GM23338 (cell line): ENCODE data around the gene RGS3. TPM values are rescaled to one million over a fixed set of nuclear protein-coding genes. Genes with fewer than 3 reads are reported as not detected.

Source experiments
- ATAC-seq: fragments of 200-7000 bp; cut with Tn5 transposase; 3 replicates; pipeline ENCODE4 v1.9.1; 2020
- DNase-seq: peaks from one replicate; pipeline ENCODE4 v3.0.0-alpha.2; 2015; ENCODE audit warnings: low spot score
- H2AFZ ChIP-seq: fragments of 200-600 bp; sonication (generic); 2 replicates; pipeline ENCODE4 v1.8.0; 2016; ENCODE audit warnings: antibody characterized with exemption, mild to moderate bottlenecking, moderate library complexity
- H3F3A ChIP-seq: fragments of 200-600 bp; sonication (generic); replicated peaks from 2 replicates; pipeline ENCODE4 v1.8.0; 2017; ENCODE audit warnings: antibody characterized with exemption, mixed run types, low read depth
- H3K27ac ChIP-seq: fragments of 200-600 bp; sonication (generic); 2 replicates; pipeline ENCODE4 v1.6.1; 2016; ENCODE audit warnings: low read depth
- H3K27me3 ChIP-seq: fragments of 200-600 bp; sonication (generic); 2 replicates; pipeline ENCODE4 v1.8.0; 2016; ENCODE audit warnings: mild to moderate bottlenecking, mixed run types, moderate library complexity; ENCODE audit not compliant: insufficient read depth
- H3K36me3 ChIP-seq: fragments of 200-600 bp; sonication (generic); 2 replicates; pipeline ENCODE4 v1.8.0; 2016; ENCODE audit warnings: mild to moderate bottlenecking; ENCODE audit not compliant: insufficient read depth
- H3K4me1 ChIP-seq: fragments of 200-600 bp; sonication (generic); 2 replicates; pipeline ENCODE4 v1.8.0; 2016; ENCODE audit warnings: mild to moderate bottlenecking, moderate library complexity; ENCODE audit not compliant: insufficient read depth
- H3K4me2 ChIP-seq: fragments of 200-600 bp; sonication (generic); 2 replicates; pipeline ENCODE4 v1.7.1; 2017; ENCODE audit warnings: mixed run types
- H3K4me3 ChIP-seq: fragments of 200-600 bp; sonication (generic); 2 replicates; pipeline ENCODE4 v1.6.1; 2016; ENCODE audit warnings: mixed run types
- H3K79me2 ChIP-seq: fragments of 200-600 bp; sonication (generic); replicated peaks from 2 replicates; pipeline ENCODE4 v1.8.0; 2017; ENCODE audit warnings: mild to moderate bottlenecking; ENCODE audit not compliant: insufficient read depth
- H3K9me2 ChIP-seq: fragments of 200-600 bp; sonication (generic); 2 replicates; pipeline ENCODE4 v1.8.0; 2017; ENCODE audit not compliant: insufficient read depth
- H4K20me1 ChIP-seq: fragments of 200-600 bp; sonication (generic); replicated peaks from 2 replicates; pipeline ENCODE4 v1.8.0; 2017; ENCODE audit warnings: mild to moderate bottlenecking; ENCODE audit not compliant: insufficient read depth
- H3K27ac Mint-ChIP-seq: 2 replicates; pipeline ENCODE4 v1.8.0; 2020; ENCODE audit warnings: inconsistent platforms, mild to moderate bottlenecking, moderate library complexity, mixed read lengths
- H3K27me3 Mint-ChIP-seq: 3 replicates; pipeline ENCODE4 v1.8.0; 2022; ENCODE audit warnings: low read depth, mild to moderate bottlenecking, moderate library complexity, mixed read lengths, inconsistent platforms; ENCODE audit not compliant: insufficient read depth, poor library complexity
- H3K36me3 Mint-ChIP-seq: 3 replicates; pipeline ENCODE4 v1.8.0; 2021; ENCODE audit warnings: low read depth, mild to moderate bottlenecking, inconsistent platforms, moderate library complexity, mixed read lengths
- H3K4me1 Mint-ChIP-seq: 3 replicates; pipeline ENCODE4 v1.8.0; 2020; ENCODE audit warnings: mild to moderate bottlenecking, inconsistent platforms, mixed read lengths
- H3K4me3 Mint-ChIP-seq: 3 replicates; pipeline ENCODE4 v1.8.0; 2021; ENCODE audit warnings: moderate library complexity, mild to moderate bottlenecking, inconsistent platforms, mixed read lengths
- H3K9me3 Mint-ChIP-seq: 3 replicates; pipeline ENCODE4 v1.8.0; 2020; ENCODE audit warnings: moderate library complexity, mild to moderate bottlenecking, inconsistent platforms, mixed read lengths
- CREB1 ChIP-seq: fragments of 250-450 bp; sonication (Bioruptor Pico); IDR thresholded peaks from 2 replicates; pipeline ENCODE4 v1.5.0; 2020; ENCODE audit warnings: low read depth, mild to moderate bottlenecking, moderate library complexity
- ETS1 ChIP-seq: IDR thresholded peaks from 2 replicates; pipeline ENCODE4 v1.6.1; 2016; ENCODE audit warnings: antibody characterized with exemption
- EZH2 ChIP-seq: fragments of 200-600 bp; sonication (generic); IDR thresholded peaks from one replicate; pipeline ENCODE4 v1.8.0; 2017; ENCODE audit warnings: antibody characterized with exemption, mild to moderate bottlenecking, low read depth; ENCODE audit not compliant: unreplicated experiment
- EZH2phosphoT487 ChIP-seq: fragments of 200-600 bp; sonication (generic); IDR thresholded peaks from one replicate; pipeline ENCODE4 v1.8.1; 2018; ENCODE audit warnings: antibody characterized with exemption; ENCODE audit not compliant: unreplicated experiment
- NANOG ChIP-seq: IDR thresholded peaks from 2 replicates; pipeline ENCODE4 v1.6.1; 2016; ENCODE audit warnings: antibody characterized with exemption, borderline replicate concordance
- POLR2AphosphoS5 ChIP-seq: IDR thresholded peaks from 2 replicates; pipeline ENCODE4 v1.6.1; 2016; ENCODE audit warnings: antibody characterized with exemption, low read depth
- polyA plus RNA-seq: library from polyadenylated mRNA; unstranded; fragments of >200 nt; fragmentation: Nextera tagmentation; extraction: Ambion mirVana; gene quantifications from 2 replicates; pipeline ENCODE4 v1.2.1, GENCODE V29; 2016
- total RNA-seq: library from RNA; depleted of rRNA; stranded (reverse); fragments of >200 nt; shearing (Covaris generic); gene quantifications from 2 replicates; pipeline ENCODE4 v1.2.3, GENCODE V29; 2014

Gene RGS3
- total and polyA plus RNA-seq, 2 experiments from 2014 or later = 14.2 to 24.3 TPM

- Mint-ChIP-seq H3K36me3 (no peaks in the 10 kb centered on the region), H3K4me3 (peak overlapping the region; percentile 40), H3K9me3 (no peaks in the 10 kb centered on the region), H3K27me3 (peaks cover 2% of the 10 kb centered on the region), H3K27ac (peak overlapping the region; percentile 94), H3K4me1 (peaks cover 44% of the 10 kb centered on the region)
- H3K9me2 ChIP-seq = no peaks in the 10 kb centered on the region
- TF ChIP-seq CREB1 (CRISPR knock-in tag) (peak; percentile 51; the same call in 1 of the 2 replicates), POLR2AphosphoS5 (peak; percentile 46; the same call in 1 of the 2 replicates), NANOG (no peak)
- H3K27me3 ChIP-seq = 0 out of 2 replicates have a peak, but pooled peaks cover 2% of the 10 kb centered on the region
- DNase-seq (peak; percentile 85), ATAC-seq (peak; percentile 92)
- H2AFZ ChIP-seq = no peak overlapping the region
- H3F3A ChIP-seq = no peaks in the 10 kb centered on the region
- no peak overlapping the region for H3K4me3 ChIP-seq
- peaks cover 31% of the 10 kb centered on the region for H3K4me1 ChIP-seq
- no peaks in the 10 kb centered on the region for H3K36me3 ChIP-seq
- H3K79me2 ChIP-seq = no peaks in the 10 kb centered on the region
- no peaks in the 10 kb centered on the region for H4K20me1 ChIP-seq
- peak overlapping the region; percentile 33; the same call in 1 of the 2 replicates for H3K4me2 ChIP-seq
- H3K27ac ChIP-seq = 0 out of 2 replicates have a peak overlapping the region, but pooled peaks have one; percentile 47
Measured at GRCh38 chr9:113622600-113623400, 159.3 kb downstream of the RGS3 start.

GRCh38 chr9:113623851-113624485 is 160.4 kb downstream of the RGS3 start:
- peak overlapping the region; percentile 33; the same call in 1 of the 2 replicates for H3K4me2 ChIP-seq
- no peaks in the 10 kb centered on the region for H3K79me2 ChIP-seq
- no peak overlapping the region for H2AFZ ChIP-seq
- no peaks in the 10 kb centered on the region for H3K9me3 Mint-ChIP-seq
- H3K4me1 Mint-ChIP-seq = peaks cover 45% of the 10 kb centered on the region
- H4K20me1 ChIP-seq = no peaks in the 10 kb centered on the region
- no peak overlapping the region for H3K4me3 Mint-ChIP-seq
- no peak overlapping the region for H3K4me3 ChIP-seq
- ATAC-seq (no peak), DNase-seq (no peak)
- peaks cover 2% of the 10 kb centered on the region for H3K27me3 Mint-ChIP-seq
- no peaks in the 10 kb centered on the region for H3K36me3 Mint-ChIP-seq
- no peak overlapping the region for H3K27ac ChIP-seq
- H3K4me1 ChIP-seq = peaks cover 31% of the 10 kb centered on the region
- H3F3A ChIP-seq = no peaks in the 10 kb centered on the region
- TF ChIP-seq ETS1 (no peak), CREB1 (CRISPR knock-in tag) (no peak), EZH2 (no peak), EZH2phosphoT487 (no peak), NANOG (no peak)
- no peaks in the 10 kb centered on the region for H3K36me3 ChIP-seq
- H3K9me2 ChIP-seq = no peaks in the 10 kb centered on the region
- H3K27me3 ChIP-seq = 0 out of 2 replicates have a peak, but pooled peaks cover 2% of the 10 kb centered on the region
- peak overlapping the region; percentile 94 for H3K27ac Mint-ChIP-seq

GRCh38 chr9:113624721-113625120 is 161.2 kb downstream of the RGS3 start:
- Mint-ChIP-seq H3K4me3 (no peak overlapping the region), H3K9me3 (no peaks in the 10 kb centered on the region), H3K27me3 (peaks cover 2% of the 10 kb centered on the region), H3K27ac (no peak overlapping the region), H3K4me1 (peaks cover 44% of the 10 kb centered on the region), H3K36me3 (no peaks in the 10 kb centered on the region)
- Histone ChIP-seq H3K4me2 (no peak overlapping the region), H3K4me3 (no peak overlapping the region), H3K9me2 (no peaks in the 10 kb centered on the region), H4K20me1 (no peaks in the 10 kb centered on the region), H3K27ac (no peak overlapping the region), H3K27me3 (0 out of 2 replicates have a peak, but pooled peaks cover 2% of the 10 kb centered on the region), H3K36me3 (no peaks in the 10 kb centered on the region), H2AFZ (peak overlapping the region; percentile 80; the same call in 1 of the 2 replicates), H3K79me2 (no peaks in the 10 kb centered on the region), H3K4me1 (peaks cover 31% of the 10 kb centered on the region), H3F3A (no peaks in the 10 kb centered on the region)
- no peak for TF ChIP-seq EZH2phosphoT487
- no peak for ATAC-seq
- DNase-seq = no peak
